Loucy (cell line): ENCODE measurements around the gene TMTC2.

Experiments used
- CTCF ChIP-seq: fragments of 200-600 bp; sonication (generic); conservative IDR thresholded peaks from 2 replicates; pipeline ENCODE4 v1.5.1; 2014; ENCODE audit warnings: mild to moderate bottlenecking, antibody characterized with exemption, low read length
- EZH2phosphoT487 ChIP-seq: fragments of 200-600 bp; IDR thresholded peaks from 2 replicates; pipeline ENCODE4 v1.6.1; 2018; ENCODE audit warnings: antibody characterized with exemption, mild to moderate bottlenecking, moderate library complexity, borderline replicate concordance

GRCh38 chr12:82994117-82994516 is 307.4 kb downstream of the TMTC2 start:
- TF ChIP-seq CTCF (no peak), EZH2phosphoT487 (no peak)
